Measurements from ENCODE around the gene SCGB1D2. TPM values are rescaled to one million over a fixed set of nuclear protein-coding genes. Genes with fewer than 3 reads are reported as not detected.
"Not testable (repeated sequence)": the region's sequence is repeated elsewhere in the genome, so short reads cannot be mapped to it uniquely, and the experiment has no call there.

SCGB1D2 gene, protein sequence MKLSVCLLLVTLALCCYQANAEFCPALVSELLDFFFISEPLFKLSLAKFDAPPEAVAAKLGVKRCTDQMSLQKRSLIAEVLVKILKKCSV
- not detected for total RNA-seq

DNA sequence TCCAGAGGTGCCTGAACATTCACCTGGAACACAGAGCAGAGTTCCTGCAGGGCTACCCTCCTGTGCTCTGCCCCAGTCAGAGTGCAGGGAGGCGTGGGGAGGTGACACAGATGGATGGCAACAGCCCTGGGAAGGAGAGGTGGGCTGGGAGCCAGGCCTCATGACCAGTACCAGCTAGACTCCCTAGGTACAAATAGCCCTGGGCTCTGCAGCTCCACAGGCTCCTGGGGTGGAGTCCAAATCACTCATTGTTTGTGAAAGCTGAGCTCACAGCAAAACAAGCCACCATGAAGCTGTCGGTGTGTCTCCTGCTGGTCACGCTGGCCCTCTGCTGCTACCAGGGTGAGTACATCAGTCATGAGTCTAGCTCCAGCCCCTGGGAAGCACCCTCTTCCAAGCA lies at the start of gene SCGB1D2:
Gene SCGB1D2 (plus strand): TSS at position 219 of the 400 bp plus-strand sequence. CDS start 69 bp downstream, at position 288.
- no peak for DNase-seq

DNA sequence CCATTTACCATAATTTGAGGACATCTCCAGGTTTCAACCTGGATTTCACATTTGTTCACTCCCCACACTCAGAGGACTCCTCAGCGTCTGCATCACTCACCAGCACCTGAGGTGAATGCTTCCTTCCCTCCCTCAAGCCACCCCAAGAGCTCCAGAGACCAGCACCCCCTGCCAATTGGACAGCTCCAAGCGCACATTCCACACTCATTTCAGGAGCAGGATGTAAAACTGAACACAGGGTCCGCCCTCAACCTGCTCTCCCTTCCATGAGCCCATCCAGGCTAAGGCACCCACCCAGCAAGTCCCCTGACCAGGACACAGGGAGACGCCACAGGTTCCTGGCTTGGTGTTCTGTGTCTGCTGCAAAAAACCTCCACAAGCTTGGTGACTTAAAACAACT lies 48.1 kb upstream of the SCGB1D2 start:
- DNase-seq = peak; percentile 24

DNA sequence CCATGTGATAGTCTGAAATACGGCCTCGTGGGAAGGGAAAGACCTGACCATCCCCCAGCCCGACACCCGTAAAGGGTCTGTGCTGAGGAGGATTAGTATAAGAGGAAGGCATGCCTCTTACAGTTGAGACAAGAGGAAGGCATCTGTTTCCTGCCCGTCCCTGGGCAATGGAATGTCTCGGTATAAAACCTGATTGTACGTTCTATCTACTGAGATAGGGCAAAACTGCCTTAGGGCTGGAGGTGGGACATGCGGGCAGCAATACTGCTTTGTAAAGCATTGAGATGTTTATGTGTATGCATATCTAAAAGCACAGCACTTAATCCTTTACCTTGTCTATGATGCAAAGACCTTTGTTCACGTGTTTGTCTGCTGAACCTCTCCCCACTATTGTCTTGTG lies 47.0 kb upstream of the SCGB1D2 start:
- DNase-seq = not testable (repeated sequence)

DNA sequence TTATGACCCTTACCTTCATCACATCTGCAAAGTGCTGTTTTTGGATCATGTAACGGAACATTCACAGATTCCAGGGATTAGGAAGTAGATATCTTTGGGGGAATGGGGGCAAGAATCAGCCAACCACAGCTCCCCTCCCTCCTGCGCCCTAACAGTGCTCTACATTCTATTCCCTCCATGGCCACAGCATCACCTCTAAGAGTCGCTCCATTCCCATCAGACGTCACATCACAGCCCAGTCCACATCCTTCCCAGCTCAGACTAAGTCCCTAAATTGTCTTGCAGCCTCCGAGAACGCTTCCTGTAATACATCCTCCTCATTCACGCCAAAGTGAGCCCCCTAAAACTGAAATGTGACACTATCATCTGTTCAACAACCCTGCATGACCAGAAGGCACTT lies 46.1 kb upstream of the SCGB1D2 start:
- DNase-seq = no peak

DNA sequence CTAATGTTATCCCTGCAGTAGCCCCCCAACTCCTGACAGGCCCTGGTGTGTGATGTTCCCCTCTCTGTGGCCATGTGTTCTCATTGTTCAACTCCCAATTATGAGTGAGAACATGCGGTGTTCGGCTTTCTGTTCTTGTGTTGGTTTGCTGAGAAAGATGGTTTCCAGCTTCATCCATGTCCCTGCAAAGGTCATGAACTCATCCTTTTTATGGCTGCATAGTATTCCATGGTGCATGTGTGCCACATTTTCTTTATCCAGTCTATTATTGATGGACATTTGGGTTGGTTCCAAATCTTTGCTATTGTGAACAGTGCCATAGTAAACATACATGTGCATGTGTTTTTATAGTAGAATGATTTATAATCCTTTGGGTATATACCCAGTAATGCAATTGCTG lies 44.6 kb upstream of the SCGB1D2 start:
- not testable (repeated sequence) for DNase-seq

DNA sequence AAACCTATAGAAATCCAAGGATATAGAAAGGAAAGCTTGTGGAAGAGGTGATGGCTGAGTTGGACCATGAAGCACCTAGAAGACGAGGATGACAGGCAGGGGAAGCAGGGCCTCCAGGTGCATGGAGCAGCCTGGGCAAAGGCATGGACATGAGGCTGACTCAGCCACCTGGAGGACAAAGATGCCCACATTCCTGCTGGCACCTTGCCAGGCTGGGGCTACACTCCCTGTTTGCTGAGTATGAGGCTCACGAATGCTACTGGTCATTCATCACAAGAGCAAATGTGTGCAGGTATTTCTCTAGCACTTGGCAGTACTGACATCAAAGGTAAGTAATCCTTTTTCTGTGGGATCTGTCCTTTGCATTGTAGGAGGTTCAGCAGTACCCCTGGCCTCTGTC lies 40.7 kb upstream of the SCGB1D2 start:
- no peak for DNase-seq

DNA sequence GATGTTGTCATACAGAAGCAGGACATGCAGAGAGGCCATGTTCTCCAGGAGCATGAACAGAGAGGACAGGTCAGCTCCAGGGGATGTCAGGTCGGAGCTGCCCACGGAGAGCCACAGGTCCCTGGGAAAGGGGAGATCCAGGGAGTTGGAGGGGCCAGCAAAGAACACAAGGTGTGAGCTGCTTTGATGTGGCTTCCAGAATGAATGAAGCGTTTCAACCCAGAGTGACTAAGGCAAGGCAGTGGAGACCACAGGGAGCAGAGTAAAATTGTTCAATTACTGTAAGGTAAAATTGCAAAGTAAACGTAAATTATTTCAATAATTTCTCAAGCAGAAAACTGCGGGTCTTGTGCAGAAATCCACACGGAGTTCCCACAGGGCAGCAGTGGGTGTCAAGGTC lies 39.1 kb upstream of the SCGB1D2 start:
- no peak for DNase-seq

DNA sequence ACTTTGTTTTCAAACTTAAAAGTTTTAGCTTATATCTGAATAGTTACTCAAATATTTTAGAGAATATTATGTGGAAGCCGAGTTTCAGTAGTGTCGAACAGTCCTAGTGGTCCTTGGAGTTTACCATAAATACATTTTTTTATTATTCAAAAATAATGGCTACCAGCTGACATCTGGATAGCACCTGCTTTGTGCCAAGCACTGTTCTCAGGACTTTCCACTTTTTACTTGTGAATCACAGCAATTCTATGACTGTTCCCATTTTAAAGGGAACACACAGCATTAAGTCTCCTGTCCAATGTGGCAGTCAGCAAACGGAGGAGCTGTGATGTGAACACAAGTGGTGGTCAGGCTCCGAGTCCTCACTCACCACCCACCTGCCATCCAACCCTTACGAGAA lies 37.6 kb upstream of the SCGB1D2 start:
- DNase-seq = no peak

DNA sequence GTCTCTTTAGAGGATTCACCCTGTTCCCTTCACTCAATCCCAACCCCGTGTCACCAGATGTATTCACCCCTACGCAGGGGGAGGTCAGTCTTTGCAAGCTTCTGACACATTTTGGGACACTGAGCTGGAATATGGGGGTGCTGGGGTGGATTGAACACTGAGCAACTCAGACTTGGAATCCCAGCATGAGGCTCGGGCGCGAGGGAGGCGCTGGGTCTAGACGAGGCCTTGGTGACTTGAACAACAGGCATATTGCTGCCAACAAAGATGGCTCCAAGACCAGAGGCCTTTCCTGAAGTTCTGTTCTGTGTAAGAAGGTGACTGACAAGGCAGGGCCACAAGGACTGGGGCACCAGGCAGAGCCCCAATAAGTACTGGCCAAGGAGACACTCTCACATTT lies 36.6 kb upstream of the SCGB1D2 start:
- DNase-seq = no peak

DNA sequence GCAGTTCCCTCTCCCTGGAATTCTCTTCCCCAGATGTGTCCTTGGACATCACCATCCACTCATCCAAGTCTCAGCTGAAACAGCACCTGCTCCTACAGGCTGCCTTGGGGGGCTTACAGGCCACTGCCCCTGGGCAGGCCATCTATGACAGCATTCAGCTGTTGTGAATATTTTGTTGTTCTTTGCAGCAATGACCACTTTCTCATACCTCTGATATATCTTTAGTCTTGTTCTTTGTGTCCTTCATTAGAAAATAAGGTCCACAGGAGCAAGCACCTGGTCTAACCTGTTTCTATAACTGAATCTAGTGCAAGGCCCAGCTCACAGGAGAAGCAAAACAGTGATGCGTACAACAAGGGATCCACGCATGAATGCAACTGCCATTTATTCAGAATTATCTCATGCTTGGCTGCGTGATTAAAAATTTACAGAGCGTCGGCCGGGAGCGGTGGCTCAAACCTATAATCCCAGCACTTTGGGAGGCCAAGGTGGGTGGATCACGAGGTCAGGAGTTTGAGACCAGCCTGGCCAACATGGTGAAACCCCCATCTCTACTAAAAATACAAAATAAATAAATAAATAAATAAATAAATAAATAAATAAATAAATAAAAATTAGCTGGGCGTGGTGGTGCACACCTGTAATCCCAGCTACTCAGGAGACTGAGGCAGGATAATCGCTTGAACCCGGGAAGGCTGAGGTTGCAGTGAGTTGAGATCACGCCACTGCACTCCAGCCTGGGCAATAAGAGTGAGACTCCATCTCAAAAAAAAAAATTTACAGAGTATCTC lies 35.6 kb upstream of the SCGB1D2 start:
- not testable (repeated sequence) for DNase-seq

DNA sequence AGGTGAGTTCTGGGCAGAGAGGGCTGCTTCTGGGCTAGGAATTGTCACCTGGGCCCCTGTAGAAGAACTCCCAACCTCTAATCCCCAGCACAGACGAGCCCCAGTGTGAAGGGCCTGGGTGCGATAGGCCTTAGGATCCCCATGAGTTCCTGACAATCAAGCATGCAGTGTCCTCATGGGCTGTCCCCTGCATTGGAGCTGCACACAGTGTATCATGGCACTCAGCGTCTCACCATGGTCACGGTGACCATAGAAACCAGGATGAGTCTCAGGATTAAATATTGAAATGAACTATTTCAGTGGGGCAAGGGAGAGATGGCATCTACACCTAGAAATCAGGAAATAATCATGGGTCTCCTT lies 33.3 kb upstream of the SCGB1D2 start:
- no peak for DNase-seq

DNA sequence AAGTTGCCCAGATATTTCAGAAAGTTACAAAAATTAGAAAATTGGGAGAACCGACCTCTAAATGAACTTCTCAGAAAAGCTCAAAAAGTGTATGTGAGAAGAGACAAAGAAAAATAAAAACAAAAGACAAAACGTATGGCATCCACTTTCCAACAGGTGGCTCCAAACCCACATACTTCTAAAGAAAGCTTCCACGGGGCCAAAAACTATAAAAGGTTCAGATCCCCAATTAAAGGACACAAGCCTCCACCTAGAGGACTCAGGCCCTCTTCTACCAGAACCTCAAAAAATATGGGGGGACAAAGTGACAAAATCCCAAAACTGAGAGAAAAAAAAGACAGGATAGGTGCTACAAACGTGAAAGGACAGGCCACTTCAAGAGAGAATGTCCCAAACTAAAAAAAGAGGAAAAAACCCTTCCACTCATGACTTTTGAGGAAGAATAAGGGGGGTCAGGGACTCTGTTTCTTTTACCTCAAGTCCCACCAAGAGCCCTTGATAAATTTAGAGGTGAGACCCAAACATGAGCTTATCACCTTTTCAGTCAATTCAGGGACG lies 24.8 kb upstream of the SCGB1D2 start:
- DNase-seq = no peak

DNA sequence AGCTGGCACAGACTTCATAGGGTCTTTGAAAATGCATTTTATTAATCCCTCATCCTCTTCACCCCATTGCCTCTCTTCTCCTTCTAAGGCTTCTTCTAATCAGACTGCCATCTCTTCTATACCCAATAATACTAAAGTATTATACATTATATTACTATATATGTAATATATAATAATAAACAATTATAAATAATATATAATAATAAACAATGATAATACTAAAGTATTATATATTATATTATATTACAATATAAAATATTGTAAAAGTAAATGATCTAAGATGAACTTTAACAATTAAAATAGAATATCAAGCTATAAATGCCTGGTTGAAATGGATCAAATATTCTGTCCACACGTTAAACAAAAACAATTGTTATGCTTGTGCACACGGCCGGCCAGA lies 20.5 kb upstream of the SCGB1D2 start:
- DNase-seq = no peak

DNA sequence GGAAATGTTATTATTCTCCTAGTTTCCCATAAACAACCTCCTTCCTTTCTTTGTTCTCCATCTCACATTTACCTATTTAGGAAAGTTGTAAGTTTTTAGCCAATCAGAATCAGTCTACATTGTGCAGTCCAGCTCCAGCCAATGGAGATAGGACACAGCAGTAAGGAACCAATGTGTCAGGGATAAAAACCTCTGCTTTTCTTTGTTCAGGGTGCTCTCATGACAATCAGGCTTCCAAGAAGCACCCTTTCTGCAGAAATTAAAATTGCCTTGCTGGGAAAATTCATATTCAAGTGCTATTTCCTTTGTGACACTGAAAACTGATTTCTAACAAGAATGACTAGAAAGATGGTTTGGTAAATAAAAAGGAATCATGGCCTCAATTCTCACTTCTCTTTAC lies 18.9 kb upstream of the SCGB1D2 start:
- DNase-seq = no peak

DNA sequence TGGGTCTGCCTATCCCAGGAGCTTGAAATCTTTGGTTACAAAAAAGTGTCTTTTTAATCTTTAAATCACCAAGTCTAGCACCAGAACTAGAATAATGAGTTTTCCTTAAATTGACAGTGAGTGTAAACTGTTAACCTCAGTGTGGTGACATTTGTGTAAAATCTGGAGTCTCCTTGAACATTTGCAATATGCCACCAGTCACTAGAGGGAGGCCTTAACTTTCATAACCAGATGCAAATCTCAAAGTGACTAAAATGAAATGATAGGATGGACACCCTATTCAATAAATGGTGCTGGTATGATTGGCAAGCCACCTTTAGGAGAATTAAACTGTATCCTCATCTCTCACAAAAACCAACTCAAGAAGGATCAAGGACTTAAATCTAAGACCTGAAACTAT lies 8.3 kb upstream of the SCGB1D2 start:
- DNase-seq = no peak

DNA sequence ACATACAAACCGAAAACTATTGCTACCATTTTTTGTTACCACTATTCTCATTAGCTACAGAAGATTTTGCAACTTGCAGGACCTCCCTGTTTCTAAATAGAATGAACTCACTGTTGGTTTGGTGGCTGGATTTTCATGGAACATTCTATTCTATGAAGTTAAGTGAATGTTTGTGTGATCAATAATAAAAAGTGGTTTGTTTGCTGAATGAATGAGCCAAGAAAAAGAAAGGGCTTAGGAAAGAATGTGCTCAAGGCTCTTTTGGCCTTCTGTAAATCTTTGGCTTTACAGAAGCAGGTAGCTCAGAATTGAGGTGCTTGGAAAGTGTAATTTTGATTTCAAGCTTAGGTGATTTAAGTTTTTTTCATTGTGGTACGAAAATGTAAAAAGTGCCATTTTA lies 5.9 kb upstream of the SCGB1D2 start:
- no peak for DNase-seq

DNA sequence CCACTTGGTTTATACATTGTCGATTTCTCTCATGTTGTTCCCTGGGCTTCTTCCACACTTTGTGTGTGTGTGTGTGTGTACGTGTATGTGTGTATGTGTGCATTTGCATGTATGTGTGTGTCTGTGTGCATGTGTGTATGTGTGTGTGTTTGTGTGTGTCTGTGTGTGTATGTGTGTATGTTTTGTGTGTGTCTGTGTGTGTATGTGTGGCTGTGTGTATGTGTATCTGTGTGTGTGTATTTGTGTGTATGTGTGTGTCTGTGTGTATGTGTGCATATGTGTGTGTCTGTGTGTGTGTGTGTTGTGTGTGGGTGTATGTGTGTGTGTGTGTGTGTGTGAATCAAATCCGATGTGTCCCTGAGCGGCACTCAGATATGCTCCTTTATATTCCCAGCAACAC lies 4.5 kb upstream of the SCGB1D2 start:
- DNase-seq = no peak

DNA sequence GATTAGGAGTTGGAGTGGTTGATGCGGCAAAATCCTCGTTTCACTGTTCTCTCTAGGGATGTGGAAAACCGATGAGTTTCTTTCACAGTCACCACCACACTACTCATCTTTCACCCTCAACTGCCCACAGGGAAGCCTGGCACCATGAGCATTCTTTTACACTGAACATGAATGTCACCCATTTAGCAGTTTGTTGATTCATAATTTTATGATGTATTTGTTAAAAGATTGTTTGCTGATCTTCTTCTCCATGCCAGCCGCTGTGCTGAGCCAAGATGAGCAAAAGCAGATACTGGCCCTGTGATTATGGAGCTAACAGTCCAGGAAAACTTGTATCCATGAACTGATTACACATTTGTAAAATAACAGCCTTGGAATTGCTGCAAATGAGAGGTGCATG lies 3.9 kb upstream of the SCGB1D2 start:
- no peak for DNase-seq

DNA sequence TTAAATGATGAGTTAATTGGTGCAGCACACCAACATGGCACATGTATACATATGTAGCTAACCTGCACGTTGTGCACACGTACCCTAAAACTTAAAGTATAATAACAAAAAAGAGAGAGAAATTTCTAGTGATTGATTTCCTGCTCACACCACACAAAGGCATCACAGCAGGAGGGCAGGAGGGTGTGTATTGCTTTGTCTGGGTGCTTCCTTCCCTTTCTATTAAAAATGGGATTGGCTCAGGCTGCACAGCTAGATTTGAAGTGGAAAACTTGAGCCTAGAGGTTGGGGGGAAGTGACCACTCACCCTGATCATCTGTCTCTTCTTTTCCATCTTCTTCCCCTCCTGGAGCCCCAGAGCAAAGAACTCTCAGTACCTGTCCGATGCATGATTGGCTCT lies 944 bp upstream of the SCGB1D2 start:
- DNase-seq = no peak

DNA sequence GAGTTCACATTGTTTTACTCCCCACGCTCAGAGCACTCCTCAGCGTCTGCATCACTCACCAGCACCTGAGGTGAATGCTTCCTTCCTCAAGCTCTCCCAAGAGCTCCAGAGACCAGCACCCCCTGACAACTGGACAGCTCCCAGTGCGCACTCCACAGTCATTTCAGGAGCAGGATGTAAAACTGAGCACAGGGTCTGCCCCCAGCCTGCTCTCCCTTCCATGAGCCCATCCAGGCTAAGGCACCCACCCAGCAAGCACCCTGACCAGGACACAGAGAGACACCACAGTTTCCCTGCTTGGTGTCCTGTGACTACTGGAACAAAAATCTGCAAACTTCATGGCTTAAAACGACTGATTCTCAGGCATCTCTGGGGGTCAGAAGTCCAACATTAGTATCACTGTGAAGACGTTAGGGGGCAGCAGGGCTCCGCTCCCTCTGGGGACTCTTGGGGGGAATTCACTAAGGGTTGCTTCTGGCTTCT lies 3.3 kb downstream of the SCGB1D2 start:
- DNase-seq = peak; percentile 57

DNA sequence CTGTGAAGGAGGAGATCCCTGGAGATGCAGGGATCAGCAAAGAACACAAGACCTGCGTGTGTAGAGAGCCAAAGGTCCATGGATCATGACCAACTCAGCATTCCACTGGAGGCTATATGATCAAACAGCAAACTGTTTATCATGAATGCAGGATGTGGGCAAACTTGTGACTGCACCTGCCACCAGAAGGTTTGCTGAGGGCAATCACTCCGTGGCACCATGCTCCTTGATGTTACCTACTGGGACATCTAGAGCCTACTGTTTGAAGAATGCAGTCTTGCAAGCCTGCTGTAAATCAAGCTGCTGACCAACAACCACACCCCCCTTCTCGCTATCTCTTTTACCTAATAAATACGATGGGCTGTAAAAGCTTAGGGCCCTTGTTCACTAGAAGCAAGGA lies 9.7 kb downstream of the SCGB1D2 start:
- no peak for DNase-seq

DNA sequence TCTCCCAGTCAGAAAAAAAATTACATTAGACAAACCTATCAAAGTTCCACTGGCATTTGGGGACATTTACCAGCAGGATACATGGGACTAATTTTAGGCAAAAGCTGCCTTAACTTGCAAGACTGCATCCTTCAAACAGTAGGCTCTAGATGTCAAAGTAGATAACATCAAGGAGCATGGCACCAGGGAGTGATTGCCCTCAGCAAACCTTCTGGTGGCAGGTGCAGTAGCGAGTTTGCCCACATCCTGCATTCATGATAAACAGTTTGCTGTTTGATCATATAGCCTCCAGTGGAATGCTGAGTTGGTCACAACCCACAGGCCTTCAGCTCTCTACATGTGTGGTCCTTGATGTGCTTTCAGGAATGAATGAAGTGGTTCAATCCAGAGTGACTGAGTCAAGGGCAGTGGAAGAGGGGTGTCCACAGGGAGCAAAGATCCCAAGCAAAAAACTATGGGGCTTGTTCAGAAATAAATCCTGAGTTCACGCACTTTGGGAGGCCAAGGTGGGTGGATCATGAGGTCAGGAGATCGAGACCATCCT lies 12.0 kb downstream of the SCGB1D2 start:
- no peak for DNase-seq

DNA sequence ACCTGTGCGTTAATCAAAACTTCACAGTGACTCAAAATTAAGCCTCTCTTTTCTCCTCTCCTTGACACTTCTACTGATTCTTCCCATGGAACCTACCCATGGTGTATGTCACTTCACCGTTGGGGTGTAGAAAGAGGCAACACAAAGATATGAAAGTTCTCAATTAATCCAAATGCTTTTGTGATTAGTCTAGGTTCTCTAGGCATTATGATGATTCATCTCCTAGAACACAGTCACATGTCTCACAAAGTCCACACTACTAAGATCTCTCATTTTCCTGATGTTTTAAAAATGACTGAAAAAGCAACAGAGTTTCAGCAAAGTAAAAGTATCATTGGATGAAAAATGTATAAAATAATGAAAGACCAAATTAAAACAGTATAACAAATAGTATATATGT lies 14.2 kb downstream of the SCGB1D2 start:
- no peak for DNase-seq

Data from tongue (tissue), 2 donors.